GM12878 (cell line): Measurements from ENCODE around the gene IL19. TPM values are rescaled to one million over a fixed set of nuclear protein-coding genes. Genes with fewer than 3 reads are reported as not detected.

Experiments used
- ATF2 ChIP-seq: IDR thresholded peaks from 2 replicates; pipeline ENCODE4 v1.6.1; 2012; ENCODE audit warnings: low read length, inconsistent platforms
- CBX5 ChIP-seq: sonication (generic); IDR thresholded peaks from 2 replicates; pipeline ENCODE4 v1.6.1; 2016; ENCODE audit warnings: low read depth, moderate library complexity, mild to moderate bottlenecking, inconsistent platforms
- CEBPZ ChIP-seq: fragments of 150-350 bp; IDR thresholded peaks from 2 replicates; pipeline ENCODE4 v1.6.1; 2016; ENCODE audit warnings: low read depth, low read length
- CHD2 ChIP-seq: IDR thresholded peaks from 2 replicates; pipeline ENCODE4 v1.6.1; 2011; ENCODE audit warnings: low read depth, low read length, improper control_type of control experiment, borderline replicate concordance
- HDAC2 ChIP-seq: fragments of 200-600 bp; sonication (generic); IDR thresholded peaks from 2 replicates; pipeline ENCODE4 v1.6.1; 2017
- IRF4 ChIP-seq: IDR thresholded peaks from 2 replicates; pipeline ENCODE4 v1.6.1; 2011; ENCODE audit warnings: low read depth, low read length
- MAX ChIP-seq: IDR thresholded peaks from 2 replicates; pipeline ENCODE4 v1.6.1; 2012; ENCODE audit warnings: low read depth, low read length, improper control_type of control experiment
- MTA3 ChIP-seq: IDR thresholded peaks from 2 replicates; pipeline ENCODE4 v1.6.1; 2012; ENCODE audit warnings: low read length, inconsistent platforms, borderline replicate concordance
- MXI1 ChIP-seq: fragments of 150-350 bp; IDR thresholded peaks from 2 replicates; pipeline ENCODE4 v1.6.1; 2011; ENCODE audit warnings: low read depth, mild to moderate bottlenecking, inconsistent platforms, low read length, improper control_type of control experiment
- NR2C2 ChIP-seq: IDR thresholded peaks from 2 replicates; pipeline ENCODE4 v1.6.1; 2011; ENCODE audit warnings: borderline replicate concordance, low read depth; ENCODE audit not compliant: control insufficient read depth, insufficient read length
- STAT1 ChIP-seq: fragments of 450-650 bp; conservative IDR thresholded peaks from 2 replicates; pipeline ENCODE4 v1.6.1; 2014; ENCODE audit warnings: antibody characterized with exemption, mild to moderate bottlenecking
- TAF1 ChIP-seq: IDR thresholded peaks from 2 replicates; pipeline ENCODE4 v1.6.1; 2011; ENCODE audit warnings: mild to moderate bottlenecking, low read depth, low read length, borderline replicate concordance
- YY1 ChIP-seq: IDR thresholded peaks from 2 replicates; pipeline ENCODE4 v1.6.1; 2011; ENCODE audit warnings: low read depth, mild to moderate bottlenecking, low read length
- ZNF592 ChIP-seq: fragments of 450-650 bp; IDR thresholded peaks from 2 replicates; pipeline ENCODE4 v1.6.1; 2017; ENCODE audit warnings: mild to moderate bottlenecking, moderate library complexity
- ZNF687 ChIP-seq: fragments of 450-650 bp; IDR thresholded peaks from 2 replicates; pipeline ENCODE4 v1.6.1; 2017; ENCODE audit warnings: mild to moderate bottlenecking, moderate library complexity
- polyA plus RNA-seq, 11 experiments: library from polyadenylated mRNA; depleted of rRNA in 4 of 11; unstranded in 6 of 11; stranded (reverse) in 5 of 11; fragments of >200 nt; fragmentation: Nextera tagmentation in 4 of 11; fragmentation: Illumina TruSeq in 1 of 11; extraction: Ambion mirVana in 4 of 11; extraction: Trizol in 1 of 11; gene quantifications; 1 replicate in 1 of 11; 2 replicates in 10 of 11; pipeline versions ENCODE4 v1.2.1 to v1.2.3, GENCODE V29; 2011 to 2016; ENCODE audit warnings: inconsistent platforms in 2 of 11, missing spikeins in 2 of 11, low read depth in 1 of 11
- total RNA-seq, 4 experiments: library from RNA; depleted of rRNA in 3 of 4; stranded (reverse); fragments of >200 nt in 3 of 4; fragmentation: Illumina TruSeq in 1 of 4; extraction: Trizol in 1 of 4; gene quantifications; 2 replicates each; pipeline versions ENCODE4 v1.2.1 to v1.2.3, GENCODE V29; 2013 to 2021

The IL19 gene
- total and polyA plus RNA-seq, 10 of the 15 experiments (the other 5 are each of a cell fraction or from before 2014, with no cell fraction given): 0.10 to 0.73 (median 0.28) TPM; not detected in 6

- TF ChIP-seq ATF2: no peak
- TF ChIP-seq TAF1: no peak
- no peak for TF ChIP-seq STAT1
- no peak for TF ChIP-seq CHD2
- 0 out of 2 replicates have a peak, but pooled peaks have one; percentile 18 for TF ChIP-seq ZNF687
- no peak for TF ChIP-seq MXI1
- TF ChIP-seq ZNF592: no peak
- TF ChIP-seq IRF4: peak; percentile 47; the same call in 1 of the 2 replicates
- TF ChIP-seq YY1: peak; percentile 77
- TF ChIP-seq HDAC2: no peak
- no peak for TF ChIP-seq MTA3
- TF ChIP-seq CBX5: no peak
- no peak for TF ChIP-seq NR2C2
- TF ChIP-seq CEBPZ: no peak
- no peak for TF ChIP-seq MAX
These were observed 46.1 kb downstream of the IL19 start (continued) for GRCh38 chr1:206816390-206817287.
